Esophagus muscularis mucosa (tissue), 3 donors: Measurements from ENCODE around the gene DOK3.

Experiments
- CTCF ChIP-seq, 3 experiments: fragments of 200-600 bp in 2 of 3; fragments of 450-650 bp in 1 of 3; sonication (generic) in 2 of 3; IDR thresholded peaks; one replicate each; pipeline ENCODE4 v1.5.1; 2017 to 2019; ENCODE audit warnings: antibody characterized with exemption in 3 of 3, mild to moderate bottlenecking in 2 of 3, moderate library complexity in 1 of 3
- POLR2A ChIP-seq: fragments of 450-650 bp; IDR thresholded peaks from one replicate; pipeline ENCODE4 v1.6.1; 2017; ENCODE audit warnings: antibody characterized with exemption, moderate library complexity, mild to moderate bottlenecking, low read depth

GRCh38 chr5:177512736-177513380 lies 3.2 kb upstream of the DOK3 start:
- TF ChIP-seq CTCF (IDR thresholded peaks at IDR 0.05) (no peak), POLR2A (no peak)
